ELR (cell line): Measurements from ENCODE around the gene FOXN3.
A peak's percentile ranks its signal among the peaks of the same experiment; 100 is the strongest.

Experiments
- DNase-seq: peaks from one replicate; pipeline ENCODE4 v3.0.0-alpha.2; 2015; ENCODE audit warnings: low read depth

FOXN3 gene

GRCh38 chr14:89197623-89198022 lies 219.4 kb downstream of the FOXN3 start:
- DNase-seq, result no peak

DNA sequence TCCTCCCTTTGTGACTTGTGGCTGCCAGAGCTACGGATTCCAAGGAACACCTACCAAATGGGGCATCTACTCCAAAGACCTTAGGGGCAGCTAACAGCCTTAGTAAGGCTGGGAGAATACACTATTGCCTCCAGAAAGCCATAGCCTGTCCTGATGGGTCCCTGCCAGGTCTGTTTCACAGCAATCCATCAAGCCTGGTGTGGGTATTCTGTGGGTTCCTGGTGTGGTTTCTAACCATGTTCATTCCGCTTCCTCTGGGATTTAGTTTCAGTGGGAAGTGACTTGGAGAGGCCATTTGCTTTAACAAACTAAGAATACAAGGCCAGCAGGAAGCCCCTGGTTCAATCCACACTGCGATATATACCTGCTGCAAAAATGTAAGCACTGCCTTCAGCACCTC lies 220.5 kb downstream of the FOXN3 start:
- DNase-seq, result no peak

- DNase-seq, result no peak
Observed at GRCh38 chr14:89194376-89194775, 222.7 kb downstream of the FOXN3 start.

DNA sequence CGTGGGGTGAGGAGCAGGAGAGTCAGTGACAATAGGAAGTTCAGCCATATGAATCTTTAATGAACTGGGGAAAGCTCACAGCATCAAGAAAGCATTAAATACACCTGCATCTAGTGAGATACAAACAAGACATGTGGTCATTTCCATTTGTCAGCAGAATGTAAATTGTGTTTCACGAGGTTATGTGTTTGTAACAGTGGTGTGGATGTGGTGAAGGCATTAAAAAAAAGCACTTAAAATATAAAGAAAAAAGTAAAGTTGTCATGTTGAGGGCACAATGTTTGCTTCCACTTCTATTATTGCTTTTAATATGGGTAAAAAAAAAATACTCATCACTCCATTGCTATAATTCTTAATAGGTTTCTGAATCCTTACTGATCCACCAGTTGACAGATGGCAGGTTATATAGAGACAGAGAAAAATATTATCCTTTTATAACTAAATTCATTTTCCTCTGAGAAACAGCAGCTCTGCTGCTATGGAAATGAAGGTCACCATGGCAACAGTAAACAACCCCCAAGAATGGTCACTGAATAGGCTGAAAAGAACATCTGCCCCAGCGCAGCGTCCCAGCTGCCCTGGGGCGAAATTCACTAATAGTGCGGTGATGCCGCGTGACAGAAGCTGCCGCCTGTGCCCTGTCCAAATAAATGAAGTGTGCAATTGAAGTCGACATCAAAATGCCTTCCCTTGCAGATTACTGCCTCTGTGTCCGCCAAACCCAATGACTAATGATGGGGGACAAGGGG lies 226.1 kb downstream of the FOXN3 start:
- peak; percentile 2 for DNase-seq

- no peak for DNase-seq
Observed at GRCh38 chr14:89188492-89188891, 228.5 kb downstream of the FOXN3 start.

DNA sequence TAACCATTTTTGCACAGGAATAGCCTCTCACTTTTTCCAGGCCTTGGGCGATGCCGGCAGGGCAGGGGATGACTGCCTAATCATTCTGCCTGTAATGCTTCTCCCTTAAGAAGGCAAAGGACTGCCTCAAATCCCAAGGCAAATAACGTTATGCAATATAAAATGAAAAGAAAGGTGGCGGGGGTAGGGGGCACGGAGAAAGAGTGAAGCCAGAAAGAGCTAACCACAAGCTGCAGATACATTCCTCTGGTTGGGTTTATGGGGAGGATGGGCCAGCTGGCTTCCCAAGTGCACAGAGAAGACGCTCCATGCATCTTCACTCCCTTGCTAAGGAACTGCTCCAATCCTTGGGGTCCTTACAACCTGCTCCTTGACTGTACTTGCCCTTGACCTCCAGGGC lies 229.5 kb downstream of the FOXN3 start:
- no peak for DNase-seq

- no peak for DNase-seq
Observed at GRCh38 chr14:89186856-89187376, 230.1 kb downstream of the FOXN3 start.

DNA sequence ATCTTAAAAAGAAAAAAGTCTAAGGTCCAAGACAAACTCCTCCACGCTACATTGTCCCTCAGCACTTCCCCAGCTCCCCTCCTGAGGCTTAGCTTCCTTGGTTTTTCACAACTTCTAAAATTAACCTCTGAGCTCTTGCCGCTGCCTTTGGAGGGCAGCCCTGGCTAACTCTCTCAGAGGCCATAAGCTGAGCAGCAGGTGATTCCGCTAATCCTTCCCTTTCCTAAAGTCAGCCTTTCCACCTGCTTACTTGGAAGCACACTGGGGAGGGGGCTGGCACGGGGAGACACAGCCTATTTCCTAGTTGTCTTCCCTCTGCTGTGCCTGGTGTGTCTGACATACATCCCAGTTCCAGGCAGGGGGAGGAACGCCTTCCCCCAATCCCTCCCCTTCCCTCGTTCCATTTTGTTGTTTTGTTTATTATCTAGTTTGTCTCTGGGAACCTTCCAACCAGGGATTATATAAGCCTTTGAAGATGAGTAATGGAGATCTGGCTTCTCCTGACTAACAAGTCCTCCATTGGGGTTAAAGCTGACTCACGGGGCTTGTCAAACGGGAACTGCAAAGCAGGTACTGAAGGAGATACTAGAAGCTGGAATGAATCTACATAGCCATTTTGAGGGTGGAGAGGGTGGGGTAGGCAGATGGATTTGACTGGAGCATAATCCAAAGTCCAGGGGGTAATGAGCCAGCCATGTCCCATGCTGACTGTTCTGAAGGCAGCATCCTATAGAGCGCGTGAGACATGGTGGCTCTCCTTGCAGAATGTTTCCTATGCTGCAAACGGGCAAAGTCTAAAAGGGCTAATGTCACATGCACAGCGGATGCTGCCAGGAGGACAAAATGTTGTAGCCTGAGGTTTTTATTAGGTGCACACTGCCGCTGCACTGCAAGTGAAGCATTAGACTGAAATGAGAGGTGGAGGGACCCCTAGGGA lies 230.8 kb downstream of the FOXN3 start:
- peak; percentile 74 for DNase-seq

DNA sequence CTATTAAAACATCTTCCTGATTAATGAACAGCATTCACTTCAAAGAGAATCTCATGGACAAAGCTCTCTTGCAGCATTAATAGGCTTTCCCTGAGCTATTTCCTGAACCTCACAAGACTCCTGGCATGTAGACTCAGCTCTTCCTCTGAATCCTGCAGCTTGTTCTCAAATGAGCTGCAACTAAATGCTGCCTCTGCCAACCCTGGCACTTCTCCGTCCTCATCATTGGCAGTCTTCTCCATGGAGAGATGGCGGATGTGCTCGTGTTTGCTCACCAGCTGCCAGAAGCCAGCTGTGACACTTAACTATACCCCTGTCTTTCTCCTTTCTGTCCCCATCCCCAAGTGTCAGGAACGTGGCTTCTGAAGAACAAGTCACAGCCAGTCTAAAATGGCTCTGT lies 232.1 kb downstream of the FOXN3 start:
- DNase-seq, result no peak

DNA sequence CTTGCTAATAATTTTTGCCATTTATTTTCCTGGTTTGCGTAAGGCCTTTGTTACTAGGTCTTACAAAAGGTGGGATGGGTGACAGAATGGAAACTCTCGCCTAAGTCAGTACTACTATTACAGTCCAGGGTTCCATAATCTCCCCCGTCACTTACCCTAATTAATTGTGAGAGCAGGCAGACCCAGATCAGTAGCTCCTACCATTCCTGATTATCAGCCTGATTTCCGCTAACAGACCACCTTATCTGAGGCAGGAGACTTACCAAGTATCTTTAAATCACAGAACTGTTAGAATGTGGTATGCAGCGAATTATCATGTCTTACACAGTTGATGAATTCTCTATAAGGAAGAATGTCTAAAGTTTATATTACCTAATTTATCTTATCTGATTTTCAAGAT lies 234.7 kb downstream of the FOXN3 start:
- DNase-seq, result no peak

DNA sequence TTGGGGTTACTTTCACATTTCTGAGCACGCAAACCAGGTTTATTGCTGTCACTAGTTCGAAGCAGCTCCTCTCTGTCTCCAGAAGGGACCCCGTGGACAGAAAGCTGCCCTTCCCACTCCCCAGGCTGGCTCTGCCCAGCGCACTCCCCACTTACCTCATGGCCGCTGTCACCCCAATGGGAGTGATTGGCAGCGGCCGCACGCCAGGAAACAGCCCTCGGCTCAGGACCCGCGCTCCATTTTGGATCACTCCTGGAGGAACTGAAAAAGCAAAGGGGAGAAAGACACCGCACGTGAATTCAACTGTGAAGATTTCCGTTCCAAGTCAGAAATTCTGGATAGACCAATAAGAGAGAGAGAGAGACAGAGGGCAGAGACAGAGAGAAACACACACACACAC lies 236.5 kb downstream of the FOXN3 start:
- no peak for DNase-seq

- DNase-seq, result no peak
Observed at GRCh38 chr14:89179891-89180404, 237.1 kb downstream of the FOXN3 start.

DNA sequence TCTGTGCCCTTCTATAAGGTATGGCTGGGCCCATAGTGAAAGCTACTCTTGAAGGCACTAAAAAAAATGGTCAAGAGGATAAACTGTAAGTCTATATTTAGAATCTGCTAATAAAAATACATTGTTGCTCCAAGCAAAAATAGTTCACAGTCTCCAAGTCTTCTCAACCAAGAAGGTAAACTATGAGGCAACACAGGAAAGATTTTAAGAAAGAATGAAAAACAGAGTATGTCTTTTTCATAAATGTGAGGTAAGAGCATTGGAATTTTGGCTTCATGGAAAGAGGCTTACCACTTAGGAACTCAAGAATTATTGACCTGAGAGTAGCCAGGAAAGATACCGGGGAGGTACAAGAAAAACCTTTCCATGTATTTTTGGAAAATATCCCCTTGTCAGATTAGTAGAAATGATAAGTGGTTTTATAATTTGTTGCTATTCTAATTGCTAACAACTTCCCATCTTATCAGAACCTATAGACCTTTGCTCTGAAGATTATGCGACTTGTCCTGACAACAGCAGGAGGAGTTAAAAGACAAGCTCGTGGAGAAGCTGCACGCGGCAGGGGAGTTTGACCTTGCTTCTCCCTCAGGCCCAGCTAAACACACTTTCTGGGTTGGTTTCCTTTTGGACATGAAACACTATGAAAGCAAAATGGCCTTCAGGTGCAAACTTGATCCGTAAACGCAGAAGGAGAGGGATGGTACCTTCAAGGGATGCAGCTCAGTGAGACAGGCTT lies 238.1 kb downstream of the FOXN3 start:
- no peak for DNase-seq

GRCh38 chr14:89178376-89178775 lies 238.7 kb downstream of the FOXN3 start:
- no peak for DNase-seq

DNA sequence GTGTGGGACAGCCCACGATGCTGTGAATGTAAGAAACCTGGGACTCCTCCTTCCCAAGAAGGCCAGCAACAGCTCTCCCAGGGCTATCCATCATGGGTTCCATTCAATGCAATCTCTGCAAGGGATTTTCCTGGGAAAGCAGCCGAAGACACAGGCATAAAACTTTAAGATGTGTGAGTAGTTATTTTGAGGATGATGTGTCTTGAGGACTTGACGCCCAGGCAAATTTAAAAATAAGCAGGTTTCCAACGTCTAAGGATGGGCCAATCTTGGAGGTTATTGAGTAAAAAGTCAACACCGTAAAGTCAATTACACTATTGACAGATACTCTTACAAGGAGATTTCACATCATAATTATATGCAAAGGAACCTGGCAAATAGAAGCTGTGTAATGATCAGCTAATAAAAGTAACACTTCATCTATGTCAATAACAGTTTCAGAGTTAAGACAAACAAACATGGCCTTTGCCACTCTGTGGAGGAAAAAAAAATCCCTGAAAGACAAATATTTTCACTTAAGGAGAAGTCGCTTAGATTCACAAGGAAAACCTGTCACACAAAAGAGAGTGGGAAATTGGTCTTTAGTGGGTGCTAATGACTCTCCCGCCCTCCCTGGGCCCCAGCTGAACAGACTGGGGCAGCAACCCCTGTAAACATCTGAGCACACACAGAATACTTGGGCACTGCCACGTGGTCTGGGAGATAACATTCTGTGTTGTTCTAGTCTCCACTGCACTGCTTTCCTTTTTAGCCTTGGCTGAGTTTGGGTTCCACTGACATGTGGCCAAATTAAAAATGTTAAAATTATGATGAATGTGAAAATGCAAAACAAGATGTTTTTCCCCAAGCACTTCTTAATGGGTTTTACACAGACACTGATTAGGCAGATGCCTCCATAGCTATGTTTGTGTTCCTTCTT lies 240.9 kb downstream of the FOXN3 start:
- no peak for DNase-seq

GRCh38 chr14:89171628-89172027 lies 245.4 kb downstream of the FOXN3 start:
- DNase-seq, result no peak

- DNase-seq, result no peak
Observed at GRCh38 chr14:89171168-89171567, 245.9 kb downstream of the FOXN3 start.

GRCh38 chr14:89167705-89168104 lies 249.3 kb downstream of the FOXN3 start:
- DNase-seq, result no peak

DNA sequence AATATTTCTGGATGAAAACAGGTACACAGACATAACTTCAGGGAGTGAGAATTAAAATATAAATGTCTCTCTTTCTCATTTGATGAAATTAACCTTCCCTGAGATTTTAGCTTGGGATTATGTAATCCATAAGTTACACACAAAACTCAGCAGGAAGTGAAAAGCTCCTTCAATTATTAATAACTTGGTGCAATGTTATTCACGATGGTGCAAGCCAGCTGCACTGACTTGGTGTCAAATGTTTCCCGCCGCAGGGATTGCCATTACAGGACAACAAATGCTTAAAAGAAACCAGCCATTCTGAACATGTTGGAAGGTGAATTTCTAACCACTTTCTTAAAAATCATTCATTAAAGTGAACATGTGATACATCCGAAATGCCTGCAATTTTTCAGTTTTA lies 250.4 kb downstream of the FOXN3 start:
- DNase-seq, result no peak

DNA sequence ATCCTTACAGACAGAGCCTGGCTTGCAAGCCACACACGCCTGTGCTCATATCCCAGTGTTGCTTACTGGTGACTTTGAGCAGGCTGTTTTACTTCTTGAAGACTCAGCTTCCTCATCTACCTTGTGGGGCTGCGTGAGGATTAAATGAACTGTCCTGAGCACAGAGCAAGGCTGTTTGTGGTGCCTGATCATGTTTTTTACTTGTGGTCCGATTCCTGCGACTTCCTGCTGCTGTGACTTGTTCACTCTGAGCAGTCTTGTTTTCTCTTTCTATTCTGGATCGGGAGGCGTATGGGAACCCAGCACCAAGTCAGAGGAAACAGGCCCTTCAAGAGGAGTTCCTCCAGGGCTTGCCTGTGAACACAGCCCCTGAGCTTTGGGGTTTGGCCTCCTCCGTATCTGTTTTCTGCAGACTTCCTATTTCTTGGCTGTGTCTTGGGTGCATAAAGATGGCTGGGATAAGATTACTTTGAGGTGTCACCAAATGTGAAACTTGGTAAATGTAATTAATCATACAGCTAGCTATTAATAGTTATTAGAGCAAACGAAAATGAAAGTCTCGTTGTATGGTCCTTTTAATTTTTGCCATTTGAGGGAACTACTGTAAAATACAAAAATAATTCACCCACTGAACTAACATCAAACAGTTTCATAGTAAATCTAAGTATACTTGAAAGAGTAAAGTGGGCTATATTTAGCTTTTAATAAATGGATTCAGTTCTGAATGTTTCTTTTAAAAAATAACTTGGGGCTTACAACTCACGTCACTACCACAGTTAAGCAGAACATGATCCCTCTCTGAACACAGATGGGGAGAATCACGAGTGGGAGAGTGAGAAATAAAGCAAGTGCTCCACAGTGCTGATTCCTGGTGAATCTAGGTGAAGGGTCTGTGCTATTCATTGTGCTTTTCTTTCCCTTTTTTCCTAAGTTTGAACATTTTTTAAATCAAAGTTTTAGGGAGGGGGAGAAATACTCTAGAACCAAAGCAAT lies 251.5 kb downstream of the FOXN3 start:
- DNase-seq, result no peak
